Activated CD8-positive, alpha-beta memory T cell treated with anti-CD3 and anti-CD28 coated beads for 36 hours (primary cell): ENCODE measurements around the gene APBB1IP. TPM values are rescaled to one million over a fixed set of nuclear protein-coding genes. Genes with fewer than 3 reads are reported as not detected.
"Not testable (repeated sequence)": the region's sequence is repeated elsewhere in the genome, so short reads cannot be mapped to it uniquely, and the experiment has no call there.

ENCODE experiments used
- CTCF ChIA-PET: fragments of 350-600 bp; sonication (Branson Sonifier 250); formaldehyde crosslinking; loops from one replicate; lab custom pipeline; 2021; ENCODE audit warnings: antibody characterized with exemption; lab: Charles Lee
- POLR2A ChIA-PET: fragments of 350-600 bp; sonication (Branson Sonifier 250); formaldehyde crosslinking; loops from one replicate; lab custom pipeline; 2021; ENCODE audit warnings: antibody characterized with exemption; lab: Charles Lee
- total RNA-seq, 2 experiments: library from RNA; stranded (reverse); gene quantifications; one replicate each; pipeline ENCODE4 v1.2.3, GENCODE V29; 2021

The APBB1IP gene
- total RNA-seq, 2 experiments from 2014 or later: 55.0 to 55.9 TPM

DNA sequence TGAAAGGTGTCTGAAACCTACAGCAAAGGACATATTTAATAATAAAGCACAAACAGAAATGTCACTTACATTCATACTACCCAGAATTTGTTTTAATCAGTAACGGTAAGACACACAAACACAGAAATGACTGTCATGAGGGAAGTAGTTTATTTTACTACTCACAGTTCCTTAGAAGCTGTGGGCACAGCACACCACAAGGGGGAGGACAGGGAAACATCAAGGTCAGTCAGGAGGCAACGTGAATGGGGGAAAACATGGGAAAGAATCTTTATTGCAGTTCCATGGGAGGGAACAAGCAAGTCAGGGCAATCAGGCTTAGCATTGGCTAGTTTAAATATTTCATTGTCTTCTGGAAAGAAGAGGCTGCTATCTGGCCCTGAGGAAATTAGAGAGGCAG lies 135.5 kb downstream of the APBB1IP start:
- ChIA-PET CTCF (no interaction called here), POLR2A (no interaction called here)

DNA sequence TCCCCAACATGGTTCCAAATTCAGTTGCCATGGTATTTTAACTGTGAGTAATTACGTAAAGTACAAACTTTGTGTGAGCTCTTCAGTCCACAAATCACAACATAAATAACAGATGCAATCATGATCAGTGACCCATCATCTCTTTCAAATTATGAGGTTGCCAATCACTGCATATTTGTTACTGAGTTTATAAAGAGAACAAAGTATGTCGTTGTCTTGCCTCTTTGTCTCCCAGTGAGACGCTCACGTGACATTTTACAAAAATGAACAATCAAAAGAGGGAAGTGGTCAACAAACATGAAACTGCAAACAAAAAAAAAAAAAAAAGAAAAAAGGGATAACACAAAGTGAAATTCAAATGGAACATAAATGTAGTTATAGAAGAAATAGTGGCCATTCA lies 136.6 kb downstream of the APBB1IP start:
- ChIA-PET POLR2A (no interaction called here), CTCF (no interaction called here)

DNA sequence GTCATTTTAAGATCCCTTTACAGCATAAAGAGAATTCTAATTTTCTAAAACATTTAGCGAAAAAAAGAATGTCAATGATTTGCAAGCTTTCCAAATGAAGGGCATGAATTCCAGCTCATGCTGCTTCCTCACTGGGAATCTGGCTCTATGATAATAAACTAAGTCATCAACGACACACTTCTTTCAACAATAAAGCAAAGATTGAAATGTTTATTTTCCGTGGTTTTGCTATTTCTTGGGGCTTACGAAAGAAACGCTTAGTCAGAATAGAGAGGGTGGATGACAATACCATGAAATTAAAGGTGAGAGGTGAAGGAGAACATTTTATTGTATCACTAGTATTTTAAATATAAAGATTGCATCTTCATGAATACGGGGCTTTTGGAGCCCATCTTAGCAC lies 140.2 kb downstream of the APBB1IP start:
- CTCF ChIA-PET: not testable (repeated sequence)

DNA sequence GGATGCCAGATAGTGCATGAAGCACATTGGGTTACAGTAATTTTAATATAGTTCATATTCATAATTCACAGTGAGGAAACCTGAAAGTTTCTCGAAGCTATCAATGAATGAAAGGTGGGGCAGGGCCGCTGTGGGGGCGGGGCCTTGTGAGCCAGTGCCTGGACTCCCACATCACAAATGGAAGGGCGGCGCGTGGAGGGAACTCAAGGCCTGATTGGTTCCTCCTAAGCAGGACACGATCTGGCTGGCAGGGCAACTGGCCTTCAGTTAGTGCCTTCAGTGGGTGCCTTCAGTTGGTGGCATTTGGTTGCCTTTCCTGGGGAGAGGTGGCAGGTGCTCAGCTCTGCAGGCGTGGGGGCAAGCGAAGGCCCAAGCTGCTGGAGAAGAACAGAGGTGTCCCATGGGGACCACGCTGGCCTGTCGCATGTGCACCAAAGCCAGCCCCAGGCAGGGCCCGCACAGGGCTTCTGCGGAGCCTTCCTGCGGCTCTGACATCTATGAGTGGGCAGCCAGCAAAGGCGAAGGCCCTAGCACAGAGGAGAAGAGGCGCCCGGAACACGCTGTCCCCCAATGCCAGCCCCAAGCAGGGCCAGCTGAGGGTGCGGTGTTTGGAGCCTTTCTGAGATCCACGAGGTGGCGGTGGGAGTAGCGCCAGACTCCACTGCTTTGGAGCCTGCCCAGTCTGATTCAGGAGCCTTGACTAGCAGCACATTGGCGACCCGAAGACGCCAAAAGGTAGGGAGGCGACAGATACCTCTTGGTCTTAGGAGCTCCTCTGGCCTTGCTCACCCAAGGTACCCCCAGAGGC lies 141.3 kb downstream of the APBB1IP start:
- ChIA-PET CTCF (no interaction called here), POLR2A (no interaction called here)

More for the DNA sequence above, 140.2 kb downstream of the APBB1IP start:
- POLR2A ChIA-PET: not testable (repeated sequence)

DNA sequence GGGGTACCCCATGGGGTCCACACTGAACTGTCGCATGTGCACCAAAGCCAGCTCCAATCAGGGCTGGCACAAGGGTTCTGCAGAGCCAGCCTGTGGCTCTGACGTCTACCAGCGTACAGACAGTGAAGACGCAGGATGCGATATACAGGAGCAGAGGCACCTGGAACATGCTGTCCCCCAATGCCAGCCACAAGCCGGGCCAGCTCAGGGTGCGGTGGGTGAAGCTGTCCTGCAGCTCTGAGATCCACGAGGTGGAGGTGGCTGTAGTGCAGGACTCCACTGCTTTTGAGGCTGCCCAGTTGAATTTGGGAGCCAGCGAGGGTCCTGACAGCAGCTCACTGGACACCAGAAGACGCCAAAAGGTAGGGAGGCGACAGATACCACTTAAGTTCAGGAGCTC lies 148.1 kb downstream of the APBB1IP start:
- CTCF ChIA-PET: no interaction called here

DNA sequence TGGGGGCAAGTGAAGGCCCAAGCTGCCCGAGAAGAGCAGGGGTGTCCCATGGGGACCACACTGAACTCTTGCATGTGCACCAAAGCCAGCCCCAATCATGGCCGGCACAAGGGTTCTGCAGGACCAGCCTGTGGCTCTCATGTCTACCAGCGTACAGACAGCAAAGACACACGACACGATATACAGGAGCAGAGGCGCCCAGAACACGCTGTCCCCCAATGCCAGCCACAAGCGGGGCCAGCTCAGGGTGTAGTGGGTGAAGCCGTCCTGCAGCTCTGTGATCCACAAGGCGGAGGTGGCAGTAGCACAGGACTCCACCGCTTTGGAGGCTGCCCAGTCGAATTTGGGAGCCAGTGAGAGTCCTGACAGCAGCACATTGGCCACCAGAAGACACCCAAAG lies 150.5 kb downstream of the APBB1IP start:
- ChIA-PET POLR2A (no interaction called here), CTCF (no interaction called here)

More for the DNA sequence above, 148.1 kb downstream of the APBB1IP start:
- POLR2A ChIA-PET: no interaction called here

DNA sequence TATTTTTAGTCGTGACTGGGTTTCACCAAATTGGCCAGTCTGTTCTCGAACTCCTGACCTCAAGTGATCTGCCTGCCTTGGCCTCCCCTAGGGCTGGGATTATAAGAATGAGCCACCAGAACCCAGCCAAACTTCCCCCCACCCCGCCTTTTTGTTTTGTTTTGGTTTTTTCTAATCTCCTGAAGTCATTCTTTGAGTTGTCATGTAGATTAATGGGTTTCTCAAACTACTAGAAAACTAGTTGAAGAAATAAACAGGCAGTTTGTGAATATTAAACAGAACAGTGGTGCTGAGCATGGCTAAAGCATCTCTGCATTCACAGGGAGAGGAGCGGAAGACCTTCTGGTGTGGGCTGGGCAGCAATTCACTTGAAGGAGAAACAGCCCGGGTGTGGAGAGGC lies 151.7 kb downstream of the APBB1IP start:
- CTCF ChIA-PET, POLR2A ChIA-PET: not testable (repeated sequence)

DNA sequence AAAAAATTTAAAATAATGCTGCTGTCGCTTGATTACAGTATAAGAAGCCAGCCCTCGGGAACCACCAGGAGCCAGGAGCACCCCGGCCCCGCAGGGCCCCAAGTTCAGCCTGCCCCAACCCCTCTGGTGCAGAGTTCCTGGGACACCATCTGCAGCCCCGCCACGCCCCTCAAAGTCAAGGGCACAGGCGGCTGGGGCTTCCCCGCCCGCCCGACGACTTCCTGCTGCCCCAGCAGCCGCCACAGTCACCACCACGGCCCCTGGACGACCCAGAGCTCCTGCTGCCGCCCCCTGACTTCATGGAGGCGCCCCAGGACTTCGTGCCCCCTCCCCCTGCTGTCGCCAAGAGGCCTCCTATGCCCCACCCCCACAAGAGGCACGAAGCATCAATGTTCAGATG lies 155.8 kb downstream of the APBB1IP start:
- CTCF ChIA-PET: no interaction called here

DNA sequence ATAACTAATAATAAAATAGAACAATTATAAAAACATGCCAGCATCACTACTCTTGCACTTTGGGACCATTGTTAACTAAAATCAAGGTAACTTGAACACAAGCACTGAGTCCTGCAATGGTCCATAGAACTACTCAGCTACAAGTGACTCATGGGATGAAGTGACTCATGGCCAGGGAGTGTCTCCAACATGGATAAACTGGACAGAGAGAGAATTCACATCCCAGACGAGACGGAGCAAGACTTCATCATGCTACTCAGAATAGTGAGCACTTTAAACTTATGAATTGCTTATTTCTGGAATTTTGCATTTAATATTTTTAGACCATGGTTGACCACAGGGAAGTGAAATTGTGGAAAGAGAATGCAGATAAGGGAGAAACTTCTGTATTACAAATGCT lies 165.1 kb downstream of the APBB1IP start:
- CTCF ChIA-PET, POLR2A ChIA-PET: not testable (repeated sequence)

More for the DNA sequence above, 155.8 kb downstream of the APBB1IP start:
- POLR2A ChIA-PET: interaction anchor here (0.6 kb wide), 1 partner anchor 188 kb away, joined by 3 read pairs; no protein-coding TSS in a partner anchor

DNA sequence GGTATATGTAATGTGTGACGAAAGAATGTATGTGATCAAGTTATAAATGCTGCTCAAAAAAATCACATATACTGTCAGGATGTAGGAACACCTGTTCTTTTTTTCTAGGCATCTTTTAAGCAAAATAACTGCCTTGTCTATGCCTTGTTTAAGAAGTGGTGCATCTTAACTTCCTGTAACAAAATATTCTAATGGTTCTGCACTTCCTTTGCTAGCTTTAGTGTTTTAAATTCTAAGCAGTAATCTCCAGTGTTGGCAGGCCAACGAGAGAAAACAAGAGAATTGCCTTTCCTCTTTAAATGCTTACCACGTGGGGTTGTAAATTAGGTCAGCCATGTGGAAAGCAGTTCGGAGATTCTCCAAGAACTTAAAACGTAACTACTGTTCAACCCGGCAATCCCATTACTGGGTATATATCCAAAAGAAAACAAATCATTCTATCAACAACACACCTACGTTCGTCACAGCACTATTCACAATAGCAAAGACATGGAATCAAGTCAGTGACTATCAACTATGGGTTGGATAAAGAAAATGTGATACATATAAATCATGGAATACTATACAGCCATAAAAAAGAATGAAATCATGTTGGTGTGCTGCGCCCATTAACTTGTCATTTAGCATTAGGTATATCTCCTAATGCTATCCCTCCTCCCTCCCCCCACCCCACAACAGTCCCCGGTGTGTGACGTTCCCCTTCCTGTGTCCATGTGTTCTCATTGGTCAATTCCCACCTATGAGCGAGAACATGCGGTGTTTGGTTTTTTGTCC lies 166.4 kb downstream of the APBB1IP start:
- POLR2A ChIA-PET: not testable (repeated sequence)
- CTCF ChIA-PET: interaction anchor here (0.8 kb wide), 1 partner anchor 8 kb away, joined by 3 read pairs; no protein-coding TSS in a partner anchor

DNA sequence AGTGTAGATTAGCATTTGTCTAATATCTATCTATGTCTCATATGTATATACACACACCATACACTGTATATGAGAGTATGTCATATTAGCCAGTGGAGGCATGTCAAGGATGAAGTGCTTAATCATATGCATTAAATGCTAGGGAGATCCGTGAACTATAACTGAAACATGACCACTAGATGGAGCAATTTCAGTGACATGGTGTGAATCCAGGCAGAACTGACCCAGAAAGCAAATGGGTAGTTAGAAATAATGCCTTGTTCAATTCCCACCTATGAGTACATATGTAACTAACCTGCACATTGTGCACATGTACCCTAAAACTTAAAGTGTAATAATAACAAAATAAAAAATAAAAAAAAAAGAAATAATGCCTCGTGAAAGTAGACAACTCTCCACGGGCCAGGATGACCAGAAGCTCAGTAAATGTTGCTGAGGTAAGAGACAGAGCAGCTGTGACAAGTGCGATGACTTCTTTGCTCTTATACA lies 168.3 kb downstream of the APBB1IP start:
- CTCF ChIA-PET, POLR2A ChIA-PET: not testable (repeated sequence)

DNA sequence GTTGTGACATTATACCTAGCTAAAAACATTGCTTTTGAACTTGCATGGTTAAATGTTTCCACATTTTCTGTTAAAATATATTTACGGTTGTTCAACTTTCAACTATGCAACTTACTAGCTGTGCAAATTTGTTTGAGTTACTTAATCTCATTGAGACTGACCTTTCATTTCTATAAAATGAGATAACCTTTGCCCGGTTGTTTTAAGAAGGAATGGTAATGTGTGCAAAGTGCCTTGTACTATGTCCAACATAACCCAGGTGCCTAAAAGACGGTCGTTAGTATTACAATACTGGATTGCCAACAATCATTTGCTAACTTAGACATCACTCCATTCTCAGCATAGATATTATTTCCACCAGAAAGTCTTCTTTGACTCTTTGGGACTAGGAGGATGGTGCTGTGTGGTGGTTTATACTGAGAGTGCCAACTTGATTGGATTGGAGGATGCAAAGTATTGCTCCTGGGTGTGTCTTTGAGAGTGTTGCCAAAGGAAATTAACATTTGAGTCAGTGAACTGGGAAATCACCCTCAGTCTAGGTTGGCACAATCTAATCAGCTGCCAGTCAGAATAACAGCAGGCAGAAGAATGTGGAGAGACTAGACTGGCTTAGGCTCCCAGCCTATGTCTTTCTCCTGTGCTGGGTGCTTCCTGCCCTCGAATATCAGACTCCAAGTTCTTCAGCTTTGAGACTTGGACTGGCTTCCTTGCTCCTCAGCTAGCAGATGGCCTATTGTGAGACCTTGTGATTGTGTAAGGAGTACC lies 174.2 kb downstream of the APBB1IP start:
- ChIA-PET CTCF (interaction anchor here (0.7 to 1.4 kb wide), 4 partner anchors 8 to 270 kb away, joined by 3 read pairs; no protein-coding TSS in a partner anchor), POLR2A (no interaction called here)

Other genes with a start within 250 kb of the APBB1IP start
- not detected for gene GAD2, start 221.6 kb upstream of the APBB1IP start, total RNA-seq